NOMO-1 (cell line): Measurements from ENCODE around the gene P3H2.
A peak's percentile ranks its signal among the peaks of the same experiment; 100 is the strongest.

Source experiments
- DNase-seq, 2 experiments: peaks; one replicate each; lab custom pipeline; 2025; ENCODE audit not compliant: unreplicated experiment in 2 of 2; lab: John Stamatoyannopoulos, UW

P3H2 gene

DNA sequence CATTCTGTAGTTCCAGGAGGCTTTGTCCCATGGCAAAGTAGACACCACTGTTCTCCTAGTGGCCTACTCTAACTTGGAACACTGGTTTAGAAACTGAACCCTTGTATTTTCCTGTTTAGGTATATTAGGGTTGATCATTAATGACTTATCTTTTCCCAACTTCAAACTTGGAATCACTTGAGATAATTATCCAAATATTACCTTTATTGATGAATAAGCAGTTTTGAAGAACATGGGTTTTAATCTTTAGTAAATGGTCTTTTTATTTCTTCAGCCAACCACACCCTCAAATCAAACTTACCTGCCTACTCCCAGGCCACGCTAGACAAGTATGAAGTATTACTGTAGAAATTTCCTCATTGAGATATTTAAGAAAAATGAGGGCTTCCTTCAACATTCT, 6.5 kb upstream of the P3H2 start:
- no peak for DNase-seq

DNA sequence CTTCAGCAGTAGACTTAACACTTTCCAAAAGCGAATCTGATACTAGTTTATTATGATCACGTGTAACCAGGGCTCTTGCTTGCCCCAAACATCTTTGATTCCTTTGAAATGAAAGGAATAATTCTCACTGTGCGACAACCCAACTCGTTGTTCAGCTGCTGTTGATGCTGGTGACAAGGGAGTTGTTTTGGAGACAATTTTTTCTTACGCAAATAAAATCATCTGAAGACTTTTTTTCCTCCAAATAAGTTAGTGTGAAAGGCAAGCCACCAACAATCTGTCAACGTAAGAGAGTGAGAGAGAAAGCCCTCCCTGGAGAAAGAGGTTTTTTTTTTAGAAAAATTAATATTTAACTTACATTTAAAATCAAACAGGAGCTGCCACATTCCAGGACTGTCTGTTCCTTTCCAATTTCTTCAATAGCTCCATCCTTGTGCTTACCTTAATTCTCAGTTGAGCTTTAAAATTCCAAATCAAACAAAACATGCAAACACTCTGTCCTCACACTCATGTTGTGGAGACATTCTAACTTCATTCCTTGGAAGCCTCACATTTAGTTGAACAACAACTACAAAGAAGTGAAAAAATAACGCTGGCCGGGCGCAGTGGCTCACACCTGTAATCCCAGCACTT, 4.9 kb upstream of the P3H2 start:
- no peak for DNase-seq

DNA sequence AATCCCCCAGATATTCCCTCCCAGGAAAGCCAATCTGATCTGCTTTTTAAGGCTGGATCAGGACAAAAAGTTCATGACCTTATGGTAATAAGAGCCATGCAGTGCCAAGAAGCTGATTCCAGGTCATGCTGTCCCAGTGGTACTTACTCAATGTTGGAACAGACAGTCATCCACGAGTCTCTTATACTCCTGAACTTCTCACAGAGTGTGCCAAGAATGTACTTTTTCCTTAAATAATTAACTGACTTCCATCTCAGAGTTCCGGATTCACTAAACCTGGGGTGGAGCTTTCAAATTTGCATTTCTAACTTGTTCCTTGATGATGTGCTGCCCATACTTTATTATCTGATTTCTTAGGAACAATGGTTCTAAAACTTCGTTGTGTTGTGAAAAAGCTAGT, 3.4 kb upstream of the P3H2 start:
- DNase-seq = no peak

DNA sequence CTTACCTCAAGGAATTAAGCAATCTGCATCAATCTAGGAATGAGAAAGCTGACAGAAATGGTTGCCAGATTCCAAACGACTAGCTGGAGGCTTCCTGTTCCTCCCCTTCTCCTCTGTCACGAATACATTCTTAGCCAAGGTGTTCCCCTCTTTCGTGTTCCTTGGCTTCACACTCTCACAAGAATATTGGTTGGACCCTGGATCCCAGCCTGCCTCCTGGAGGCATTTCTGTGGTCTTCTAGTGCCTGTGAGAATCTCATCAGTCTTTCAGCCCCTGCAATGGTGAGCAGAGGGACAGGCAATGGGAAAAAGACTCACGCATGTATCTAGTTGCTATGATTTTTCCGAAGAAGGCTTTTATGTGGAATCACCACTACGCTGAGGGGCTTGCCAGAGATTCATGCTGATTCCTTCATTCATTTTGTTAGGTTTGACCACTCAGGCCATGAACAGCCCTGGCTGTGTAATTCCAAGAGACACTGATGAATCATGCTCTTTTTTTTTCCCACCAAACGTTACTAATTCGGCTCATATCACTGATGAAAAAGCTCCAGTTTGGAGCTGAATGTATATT, 1.6 kb upstream of the P3H2 start:
- no peak for DNase-seq

DNA sequence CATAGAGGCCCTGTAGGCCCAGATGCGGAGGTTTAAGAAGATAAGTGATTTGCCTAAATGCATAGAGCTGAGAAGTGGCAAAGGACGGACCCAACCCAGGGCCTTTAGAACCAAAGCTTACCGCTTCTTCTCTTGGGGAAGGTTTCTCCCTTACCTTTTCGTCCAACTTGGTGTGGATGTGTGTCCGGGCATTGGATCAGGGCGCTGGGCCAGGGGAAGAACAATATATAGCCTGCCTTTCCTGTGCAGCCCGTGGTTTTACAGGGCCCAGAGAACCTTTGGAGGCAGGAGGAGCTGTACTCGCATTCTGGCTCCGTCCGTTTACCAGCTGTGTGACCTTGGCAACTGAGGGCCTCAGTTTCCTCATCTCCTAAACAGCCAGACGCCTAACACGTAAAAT, 686 bp upstream of the P3H2 start:
- no peak for DNase-seq

DNA sequence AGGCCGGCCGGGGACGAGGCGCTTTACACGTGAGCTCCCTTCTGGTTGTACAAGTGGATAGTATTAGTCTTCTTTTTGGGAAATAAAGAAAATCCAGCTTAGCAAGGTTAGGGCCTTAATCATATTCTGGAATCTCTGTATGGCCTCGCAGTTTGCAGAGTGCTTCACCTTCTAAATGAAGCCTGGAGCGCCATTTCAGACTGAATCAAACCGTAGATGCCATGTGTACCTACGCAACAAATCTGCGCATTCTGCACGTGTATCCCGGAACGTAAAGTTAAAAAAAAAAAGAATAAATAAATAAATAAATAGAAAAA, 322 bp upstream of the P3H2 start:
- no peak for DNase-seq

DNA sequence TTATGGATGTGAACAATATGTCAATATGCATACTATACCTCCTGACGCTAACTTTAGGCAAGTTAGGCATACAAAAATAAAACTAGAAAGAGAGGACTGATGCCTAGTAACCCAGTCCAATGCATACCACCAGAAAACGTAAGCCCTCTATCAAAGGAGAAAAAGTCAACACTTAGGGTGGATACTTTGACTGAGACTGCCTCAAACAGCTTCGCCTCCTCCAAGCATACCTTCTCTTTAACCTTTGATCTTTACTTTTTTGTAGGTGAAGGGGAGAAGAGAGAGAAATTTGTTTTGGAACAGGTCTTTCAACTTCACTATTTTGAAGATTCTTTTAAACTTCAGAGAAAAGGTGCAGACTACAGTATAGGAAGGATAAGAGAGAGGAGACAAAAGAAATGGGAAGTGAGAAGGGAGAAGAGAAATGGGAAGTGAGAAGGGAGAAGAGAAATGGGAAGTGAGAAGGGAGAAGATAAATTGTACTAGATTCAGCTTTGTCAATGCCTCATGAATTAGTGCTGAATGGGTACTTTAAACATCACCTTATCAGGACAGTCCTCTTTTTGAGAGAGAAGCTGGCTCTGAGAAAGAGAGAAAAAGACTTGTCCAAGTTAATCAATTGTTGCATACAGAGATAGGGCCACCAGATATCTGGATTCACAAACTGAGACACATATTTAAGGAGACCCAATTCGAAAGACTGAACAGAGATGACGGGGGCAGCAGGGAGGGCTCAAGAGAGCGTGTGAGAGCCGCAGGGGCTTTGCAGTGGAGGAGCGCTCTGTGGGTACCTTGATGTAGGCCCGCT, 1.0 kb downstream of the P3H2 start:
- DNase-seq = peak; percentile 13 to 73

DNA sequence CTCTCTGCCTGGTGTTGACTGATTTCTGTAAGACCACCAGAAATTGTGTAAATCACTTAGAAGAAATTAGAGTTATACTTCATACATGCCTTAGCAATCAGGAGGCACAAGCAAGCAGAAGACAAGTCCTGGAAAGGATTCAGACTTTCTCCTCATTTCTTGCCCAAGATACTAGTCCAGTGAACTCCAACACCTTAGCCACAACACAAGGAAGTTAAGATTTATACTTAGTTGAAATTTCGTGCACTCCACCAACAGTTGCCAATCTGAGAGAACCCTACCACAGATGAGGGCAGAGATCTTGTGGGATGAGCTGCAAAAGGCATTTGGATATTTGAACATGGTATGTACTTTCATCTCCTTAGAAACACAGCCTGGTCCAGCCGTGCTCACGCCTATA, 2.3 kb downstream of the P3H2 start:
- no peak for DNase-seq

DNA sequence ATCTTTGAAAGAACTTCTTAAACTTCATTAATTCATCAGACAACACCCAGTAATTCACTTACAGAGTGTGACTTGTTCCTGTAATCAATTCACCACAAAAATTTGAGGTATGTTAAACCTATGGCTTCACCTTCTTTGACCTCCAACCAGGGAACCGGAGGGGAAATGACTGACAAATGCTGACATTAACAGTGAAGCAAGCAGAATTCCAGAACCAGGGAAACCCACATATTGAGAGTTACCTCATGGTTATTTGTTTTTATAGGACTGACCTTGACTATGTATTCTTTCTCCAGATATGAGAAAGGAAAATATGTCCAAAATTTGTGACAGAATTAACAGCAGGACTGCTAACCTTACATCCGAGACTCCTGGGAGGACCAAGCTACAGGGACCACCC, 2.7 kb downstream of the P3H2 start:
- no peak for DNase-seq

DNA sequence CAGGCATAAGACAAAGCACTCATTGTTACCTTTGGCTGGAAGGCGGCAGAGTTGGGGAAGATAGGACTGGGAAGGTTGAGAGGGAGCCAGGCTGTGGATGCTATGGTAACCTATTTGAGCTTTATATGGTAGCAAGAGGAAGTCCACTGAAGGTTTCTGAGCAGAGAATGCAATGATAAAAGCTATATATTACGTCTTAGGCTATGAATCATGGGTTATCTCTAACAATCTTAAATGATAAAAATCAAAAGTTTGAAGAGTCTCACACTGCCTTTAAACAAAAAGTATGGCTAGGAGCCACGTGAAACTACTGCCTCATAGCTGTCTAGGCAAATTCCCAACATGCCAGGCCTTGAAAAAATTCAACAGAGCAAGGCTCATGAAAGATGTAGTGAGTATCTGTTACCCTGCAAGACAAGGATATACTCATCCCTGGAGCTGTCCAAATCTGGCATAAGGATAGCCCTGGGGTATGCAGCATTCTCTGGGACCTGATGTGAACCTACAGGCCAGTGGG, 4.1 kb downstream of the P3H2 start:
- DNase-seq = no peak

DNA sequence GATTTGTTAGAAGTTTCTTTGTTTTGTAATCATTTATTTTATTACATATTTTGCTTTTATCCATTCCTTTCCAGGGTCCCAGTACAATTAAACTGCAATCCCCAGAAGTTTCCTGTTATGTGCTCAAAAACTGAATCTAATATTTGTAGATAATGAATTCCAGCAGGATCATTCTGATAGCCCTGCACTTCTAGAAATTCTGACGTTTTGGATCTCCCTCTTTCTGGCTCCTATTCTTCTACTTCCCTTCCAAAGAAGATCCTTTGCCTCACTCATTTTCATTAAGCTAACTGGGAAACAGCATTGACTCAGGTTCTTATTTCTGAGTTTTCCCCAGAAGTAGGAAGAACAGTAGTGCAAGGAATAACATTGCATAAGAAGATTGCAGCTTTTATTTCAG, 9.9 kb downstream of the P3H2 start:
- no peak for DNase-seq

DNA sequence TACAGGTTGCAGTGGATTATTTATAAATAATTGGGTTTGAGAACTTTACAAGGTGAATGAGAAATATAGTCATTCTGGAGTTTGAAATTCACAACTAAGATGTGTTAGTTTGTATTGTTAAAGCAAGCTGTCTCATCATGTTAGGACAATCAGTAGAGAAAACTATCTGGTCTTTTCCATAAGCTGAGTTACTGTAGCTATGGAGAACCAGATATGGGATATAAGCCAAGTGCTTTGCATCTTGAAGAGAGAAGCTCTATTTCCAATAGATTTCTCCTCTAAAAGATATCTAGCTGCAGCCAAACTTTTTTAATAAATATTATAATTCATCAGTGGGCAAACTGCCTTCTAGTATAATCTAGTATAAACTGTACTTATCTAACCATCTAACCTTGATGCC, 11.3 kb downstream of the P3H2 start:
- DNase-seq = no peak

DNA sequence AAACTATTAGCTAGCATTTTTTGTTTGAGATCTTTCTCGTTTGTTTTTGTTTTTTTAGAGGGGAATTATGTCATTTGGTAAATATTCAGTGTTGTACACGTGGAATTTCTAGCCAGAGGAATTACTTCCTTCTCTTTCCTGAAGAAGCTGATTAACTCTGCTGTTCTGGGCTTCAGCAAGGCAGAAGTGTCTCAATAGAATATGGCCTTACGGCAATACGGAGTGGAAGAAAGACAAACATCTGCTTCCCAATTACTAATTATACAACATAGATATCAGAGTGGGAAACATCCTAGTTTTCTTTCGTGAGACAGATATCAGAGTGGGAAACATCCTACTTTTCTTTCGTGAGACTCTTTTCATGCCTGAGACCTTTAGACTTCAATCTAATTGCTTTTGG, 11.9 kb downstream of the P3H2 start:
- DNase-seq = no peak

DNA sequence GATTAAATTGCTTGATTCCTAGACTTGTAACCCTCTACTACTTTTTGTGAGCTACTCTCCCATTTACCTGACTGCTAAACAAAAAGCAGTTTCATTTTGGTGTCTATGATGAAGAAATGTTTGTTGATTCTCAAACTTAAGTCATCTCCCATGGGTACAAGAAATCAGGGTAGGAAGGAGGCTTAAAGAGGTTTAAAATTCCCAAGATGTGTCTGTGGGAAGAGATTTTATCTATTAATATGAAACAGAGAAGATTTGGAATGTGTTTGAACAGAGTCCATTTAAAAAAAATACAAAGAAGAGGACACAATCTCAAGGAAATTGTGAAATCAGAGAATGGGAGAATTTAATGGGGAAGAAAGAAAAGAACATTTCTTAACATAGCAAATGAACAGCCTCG, 14.8 kb downstream of the P3H2 start:
- no peak for DNase-seq

DNA sequence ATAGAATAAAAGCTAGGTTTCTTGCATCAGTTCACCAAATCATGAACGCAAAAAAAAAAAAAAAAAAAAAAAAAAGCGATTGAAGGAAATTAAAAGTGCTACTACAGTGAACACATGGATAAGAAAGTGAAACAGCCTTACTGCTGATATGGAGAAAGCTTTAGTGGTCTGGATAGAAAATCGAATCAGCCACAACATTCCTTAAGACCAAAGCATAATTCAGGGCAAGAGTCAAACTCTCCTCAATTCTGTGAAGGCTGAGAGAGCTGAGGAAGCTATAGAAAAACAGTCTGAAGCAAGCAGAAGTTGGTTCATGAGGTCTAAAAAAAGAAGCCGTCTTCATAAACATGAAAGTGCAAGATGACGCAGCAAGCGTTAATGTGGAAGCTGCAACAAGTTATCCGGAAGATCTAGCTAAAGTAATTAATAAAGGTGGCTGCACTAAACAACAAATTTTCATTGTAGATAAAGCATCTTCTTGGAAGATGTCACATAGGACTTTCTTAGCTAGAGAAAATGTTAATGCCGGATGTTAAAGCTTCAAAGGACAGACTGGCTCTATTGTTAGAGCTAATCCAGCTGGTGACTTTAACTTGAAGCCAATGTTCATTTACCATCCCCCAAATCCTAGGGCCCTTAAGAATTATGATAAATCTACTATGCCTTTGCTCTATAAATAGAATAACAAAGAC, 19.2 kb downstream of the P3H2 start:
- peak; percentile 69 to 88 for DNase-seq

DNA sequence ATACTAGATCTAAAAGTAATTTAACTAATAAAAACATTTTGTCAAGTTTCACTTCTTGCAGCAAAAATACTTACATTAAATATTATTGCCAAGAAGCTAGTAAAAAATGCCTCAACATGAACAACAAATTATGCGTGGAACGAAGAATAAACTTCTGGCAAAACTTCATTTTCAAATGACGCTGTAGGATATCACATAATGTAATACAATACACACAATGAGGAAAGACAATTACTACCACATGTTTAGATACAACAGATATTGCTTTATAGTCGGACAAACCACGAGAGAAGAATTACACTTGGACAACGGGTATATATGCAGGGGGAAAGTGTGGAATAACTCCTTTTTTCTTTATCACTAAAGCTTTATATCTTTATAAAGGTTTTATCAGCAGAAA, 21.6 kb downstream of the P3H2 start:
- DNase-seq = no peak

DNA sequence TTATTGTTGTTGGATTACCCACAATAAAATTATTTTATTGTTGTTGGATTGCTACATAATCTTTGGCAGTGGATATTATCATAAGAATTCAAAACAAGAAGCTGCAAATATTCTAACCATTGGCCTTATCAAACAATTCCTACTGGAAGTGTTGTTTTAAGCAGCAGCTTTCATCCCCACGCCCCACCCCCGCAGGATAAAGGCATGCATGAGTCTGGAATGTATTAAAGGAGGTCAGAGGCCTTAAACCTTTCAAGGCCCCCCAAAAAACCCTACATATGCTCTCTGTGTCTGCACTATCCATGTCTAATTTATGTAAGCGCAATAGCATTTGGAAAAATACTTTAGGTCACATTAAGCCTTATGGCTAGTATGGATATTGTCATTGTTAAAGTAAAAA, 23.1 kb downstream of the P3H2 start:
- no peak for DNase-seq

DNA sequence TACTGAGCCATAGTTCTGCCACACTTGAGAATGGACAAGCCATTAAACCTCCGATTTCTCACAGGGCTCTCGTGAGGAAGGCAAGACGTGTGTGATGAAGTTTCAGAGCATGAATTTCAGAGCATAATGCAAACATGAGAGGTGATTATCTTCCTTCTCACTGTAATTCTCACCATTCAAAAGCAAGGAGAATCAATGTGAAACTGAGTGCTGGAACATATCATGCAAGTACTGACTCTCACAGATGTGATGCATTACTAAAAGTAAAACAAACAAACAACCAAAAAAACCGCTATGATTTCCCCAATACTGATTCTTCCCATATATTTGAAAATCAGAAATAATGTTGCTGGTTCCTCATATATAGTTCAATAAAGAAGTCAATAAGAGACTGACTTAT, 23.7 kb downstream of the P3H2 start:
- no peak for DNase-seq

DNA sequence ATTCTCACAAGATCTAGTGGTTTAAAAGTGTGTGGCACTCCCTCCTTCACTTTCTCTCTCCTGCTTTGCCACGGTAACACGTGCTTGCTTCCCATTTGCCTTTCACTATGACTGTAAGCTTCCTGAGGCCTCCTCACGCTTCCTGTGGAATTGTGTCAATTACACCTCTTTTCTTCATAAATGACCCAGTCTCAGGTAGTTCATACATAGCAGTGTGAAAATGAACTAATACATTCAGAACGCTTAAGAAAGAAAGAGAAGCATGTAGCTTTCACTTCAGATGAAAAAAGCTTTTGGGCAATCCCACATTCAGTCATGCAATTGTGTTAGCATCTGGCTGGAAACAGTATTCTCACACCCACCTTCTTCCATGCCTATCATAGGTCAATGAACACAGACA, 24.4 kb downstream of the P3H2 start:
- no peak for DNase-seq

DNA sequence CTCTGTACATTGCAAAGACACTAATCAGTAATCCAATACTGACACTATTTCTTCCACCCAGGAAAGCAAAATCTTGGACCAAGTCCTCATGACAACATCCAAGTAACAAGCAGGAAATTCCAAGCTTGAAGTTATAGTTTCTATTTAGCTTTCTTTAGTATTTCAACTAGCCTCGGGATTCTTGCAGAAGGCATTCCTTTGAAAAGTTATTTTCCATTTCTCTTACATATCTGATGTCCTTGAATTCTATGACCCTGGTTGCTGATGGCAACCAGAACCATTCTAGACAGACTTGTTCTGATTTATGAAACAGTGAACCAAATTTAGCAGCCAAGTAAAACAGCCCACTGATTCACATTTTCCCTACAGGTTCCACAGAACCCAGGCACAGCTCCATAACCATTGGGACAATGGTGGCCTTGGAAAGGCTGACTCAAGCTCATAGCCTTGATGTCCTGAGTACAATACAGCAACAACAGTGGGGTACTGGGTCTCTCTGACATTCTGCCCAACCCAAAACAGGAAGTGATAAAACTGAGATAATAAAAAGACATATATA, 26.5 kb downstream of the P3H2 start:
- DNase-seq = peak in 1 of 2 experiments; percentile 24

DNA sequence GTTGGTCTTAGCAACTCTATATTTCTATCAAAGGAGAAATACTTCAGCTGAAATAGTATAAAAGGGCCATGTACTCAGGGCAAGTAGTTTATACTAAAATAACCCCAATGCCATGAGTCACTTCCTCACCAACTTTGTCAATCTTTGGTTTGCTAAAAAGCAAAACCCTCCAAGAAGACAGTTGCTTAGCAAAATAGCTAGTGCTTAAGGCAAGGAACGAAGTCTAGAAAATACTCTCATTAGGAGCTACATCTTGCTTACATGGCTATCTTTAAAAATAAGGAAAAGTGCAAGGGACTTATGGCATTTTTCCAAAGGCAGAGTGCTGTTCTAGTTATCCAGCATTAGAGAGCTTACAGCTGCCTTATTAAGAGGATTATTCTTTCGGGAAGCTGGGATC, 28.4 kb downstream of the P3H2 start:
- DNase-seq = peak; percentile 86 to 95
